Neural crest cell (in vitro differentiated cells): Measurements from ENCODE around the gene SLC47A2. TPM values are rescaled to one million over a fixed set of nuclear protein-coding genes. Genes with fewer than 3 reads are reported as not detected.

Source experiments
- DNase-seq: peaks from one replicate; pipeline ENCODE4 v3.0.0; 2021; ENCODE audit warnings: low read depth, mixed read lengths, low spot score
- H3K27ac Mint-ChIP-seq: one replicate; pipeline ENCODE4 v1.8.0; 2021; ENCODE audit warnings: mild to moderate bottlenecking, mixed read lengths; ENCODE audit not compliant: unreplicated experiment
- H3K27me3 Mint-ChIP-seq: 2 replicates; pipeline ENCODE4 v1.8.0; 2021; ENCODE audit warnings: low read depth, mild to moderate bottlenecking, mixed read lengths
- H3K36me3 Mint-ChIP-seq: 2 replicates; pipeline ENCODE4 v1.8.0; 2021; ENCODE audit warnings: low read depth, mild to moderate bottlenecking, mixed read lengths
- H3K4me1 Mint-ChIP-seq: 2 replicates; pipeline ENCODE4 v1.8.0; 2021; ENCODE audit warnings: mixed read lengths
- H3K4me3 Mint-ChIP-seq: one replicate; pipeline ENCODE4 v1.8.0; 2021; ENCODE audit warnings: mild to moderate bottlenecking, mixed read lengths
- H3K9me3 Mint-ChIP-seq: 2 replicates; pipeline ENCODE4 v1.8.0; 2021; ENCODE audit warnings: mixed read lengths
- CTCF ChIP-seq: fragments of 200-600 bp; sonication (generic); conservative IDR thresholded peaks from 2 replicates; pipeline ENCODE4 v1.5.0; 2021; ENCODE audit warnings: antibody characterized with exemption, mild to moderate bottlenecking
- total RNA-seq: library from RNA; stranded (reverse); gene quantifications from 2 replicates; pipeline ENCODE4 v1.2.1, GENCODE V29; 2021

The SLC47A2 gene
- total RNA-seq, 1 donor from 2014 or later = not detected

GRCh38 chr17:19706791-19707727, 9.3 kb downstream of the SLC47A2 start:
- Mint-ChIP-seq H3K4me1 (peaks cover 23% of the 10 kb centered on the region), H3K27ac (no peak overlapping the region), H3K4me3 (no peak overlapping the region), H3K27me3 (no peaks in the 10 kb centered on the region), H3K9me3 (no peaks in the 10 kb centered on the region), H3K36me3 (no peaks in the 10 kb centered on the region)
- no peak for DNase-seq
- TF ChIP-seq CTCF = no peak

DNA sequence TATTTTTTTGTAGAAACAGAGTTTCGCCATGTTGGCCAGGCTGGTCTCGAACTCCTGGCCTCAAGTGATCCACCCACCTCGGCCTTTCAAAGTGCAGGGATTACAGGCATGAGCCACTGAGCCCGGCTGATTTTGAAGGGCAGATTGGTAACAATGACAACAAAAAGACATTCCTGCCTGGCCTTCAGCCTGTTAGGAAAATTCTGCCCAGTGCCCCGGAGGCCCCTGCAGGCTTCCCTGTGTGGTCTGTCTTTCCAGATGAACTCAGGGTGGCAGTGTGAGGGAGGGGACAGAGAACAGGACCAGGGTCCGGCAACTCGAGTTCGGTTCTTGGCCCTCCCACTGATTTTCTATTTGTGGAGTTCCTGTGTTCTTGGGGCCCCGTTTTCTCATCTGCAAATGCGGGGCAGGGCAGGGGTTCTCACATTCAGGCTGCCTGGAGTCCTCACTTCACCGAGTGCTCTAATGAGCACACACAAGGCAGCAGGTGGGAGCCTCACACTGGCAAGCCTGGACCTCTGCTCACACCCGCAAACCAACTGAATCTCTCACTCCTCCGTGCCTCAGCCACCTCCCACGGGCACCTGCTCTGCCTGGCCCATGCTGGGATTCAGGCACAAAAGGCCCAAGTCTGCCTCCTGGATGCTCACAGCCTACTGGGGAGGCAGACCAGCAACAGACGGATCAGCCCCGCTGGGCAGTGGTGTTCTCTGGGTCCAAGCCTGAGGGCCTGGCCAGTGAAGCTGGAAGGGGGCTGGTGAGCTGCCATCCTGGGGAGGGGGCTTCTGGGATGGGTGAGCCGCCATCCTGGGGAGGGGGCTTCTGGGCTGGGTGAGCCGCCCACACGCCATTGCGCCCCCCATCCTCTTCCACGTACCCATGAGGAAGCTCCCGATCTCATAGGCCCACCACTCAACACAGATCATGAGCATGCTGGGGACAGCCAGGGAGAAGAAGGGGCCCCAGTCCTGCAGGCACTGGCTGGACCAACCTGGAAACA, 10.3 kb downstream of the SLC47A2 start:
- Mint-ChIP-seq H3K27ac (no peak overlapping the region), H3K27me3 (no peaks in the 10 kb centered on the region)

DNA sequence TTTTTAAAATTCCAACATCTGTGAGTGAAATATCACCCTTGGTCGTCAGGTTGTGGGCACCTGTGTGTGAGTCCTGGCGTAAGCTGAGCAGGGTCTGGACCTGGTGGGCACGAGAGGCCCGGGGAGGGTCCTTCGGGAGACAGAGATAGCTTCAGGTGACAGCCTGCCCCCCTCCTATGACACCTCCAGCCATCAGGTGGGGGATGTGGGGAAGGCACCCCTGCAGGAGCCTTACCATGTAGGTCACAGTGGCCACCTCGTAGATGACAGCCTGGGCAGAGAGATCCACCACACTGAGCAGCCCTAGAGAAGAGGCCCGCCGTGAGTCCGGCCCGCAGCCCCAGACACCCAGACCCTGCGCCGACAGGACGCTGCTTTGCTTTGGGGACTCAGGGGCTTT, 11.2 kb downstream of the SLC47A2 start:
- no peak for DNase-seq
- H3K4me3 Mint-ChIP-seq = no peak overlapping the region
- H3K4me1 Mint-ChIP-seq = peaks cover 30% of the 10 kb centered on the region
- TF ChIP-seq CTCF = no peak
- H3K27ac Mint-ChIP-seq = no peak overlapping the region
- H3K36me3 Mint-ChIP-seq = no peaks in the 10 kb centered on the region
- H3K27me3 Mint-ChIP-seq = no peaks in the 10 kb centered on the region
- H3K9me3 Mint-ChIP-seq = no peaks in the 10 kb centered on the region

More for the DNA sequence above, 10.3 kb downstream of the SLC47A2 start:
- TF ChIP-seq CTCF = no peak
- H3K4me3 Mint-ChIP-seq = no peak overlapping the region
- H3K36me3 Mint-ChIP-seq = no peaks in the 10 kb centered on the region
- peaks cover 30% of the 10 kb centered on the region for H3K4me1 Mint-ChIP-seq
- H3K9me3 Mint-ChIP-seq = no peaks in the 10 kb centered on the region
- DNase-seq = no peak

DNA sequence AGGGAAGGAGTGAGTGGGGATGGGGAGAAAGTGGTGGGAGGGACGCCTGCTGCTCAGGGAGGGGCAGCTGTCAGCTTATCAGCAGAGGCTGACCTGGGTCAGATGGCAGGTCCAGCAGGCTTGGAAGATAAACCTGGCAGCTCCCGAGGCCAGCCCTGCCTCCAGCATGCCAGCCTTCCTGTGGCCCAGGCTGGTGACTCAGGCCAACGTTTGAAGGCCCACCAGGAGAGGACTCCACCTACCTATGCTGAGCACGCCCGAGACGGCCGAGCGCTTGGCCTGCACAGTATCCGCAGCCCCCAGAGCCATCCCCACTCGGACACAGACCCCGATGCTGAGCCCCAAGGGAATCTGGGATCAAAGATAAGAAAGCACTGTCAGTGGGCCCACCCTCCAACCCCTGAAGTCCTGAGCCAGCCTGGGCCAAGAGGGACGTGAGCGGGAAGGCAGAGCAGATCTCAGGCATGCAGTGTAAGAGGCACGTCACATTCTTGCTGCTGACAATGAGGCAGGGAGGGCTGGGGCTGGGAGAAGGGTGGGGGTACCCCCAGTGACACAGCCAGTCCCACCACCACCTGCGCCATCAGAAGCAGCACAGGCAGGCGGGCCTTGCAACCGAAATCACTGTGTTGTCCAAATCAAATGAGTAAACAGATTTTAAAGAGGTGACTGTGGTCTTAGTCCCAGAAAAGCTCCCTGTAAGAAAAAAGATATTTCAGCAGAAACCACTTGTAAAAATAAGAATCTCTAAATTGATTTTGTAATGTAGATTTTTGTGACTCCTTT, 12.4 kb downstream of the SLC47A2 start:
- H3K9me3 Mint-ChIP-seq = no peaks in the 10 kb centered on the region
- H3K4me1 Mint-ChIP-seq = peaks cover 33% of the 10 kb centered on the region
- H3K4me3 Mint-ChIP-seq = no peak overlapping the region
- no peak for TF ChIP-seq CTCF
- no peaks in the 10 kb centered on the region for H3K27me3 Mint-ChIP-seq
- no peak for DNase-seq
- no peaks in the 10 kb centered on the region for H3K36me3 Mint-ChIP-seq
- H3K27ac Mint-ChIP-seq = no peak overlapping the region
